Endometrium (tissue), 2 donors: ENCODE data around the gene MCRS1.

ENCODE experiments used
- FAIRE-seq: peaks from 2 replicates; lab custom pipeline; 2012; peaks lifted over from hg19 to GRCh38; lab: Jason Lieb, UNC
- donor health status: control.
- donor health status: control.

MCRS1 gene

DNA sequence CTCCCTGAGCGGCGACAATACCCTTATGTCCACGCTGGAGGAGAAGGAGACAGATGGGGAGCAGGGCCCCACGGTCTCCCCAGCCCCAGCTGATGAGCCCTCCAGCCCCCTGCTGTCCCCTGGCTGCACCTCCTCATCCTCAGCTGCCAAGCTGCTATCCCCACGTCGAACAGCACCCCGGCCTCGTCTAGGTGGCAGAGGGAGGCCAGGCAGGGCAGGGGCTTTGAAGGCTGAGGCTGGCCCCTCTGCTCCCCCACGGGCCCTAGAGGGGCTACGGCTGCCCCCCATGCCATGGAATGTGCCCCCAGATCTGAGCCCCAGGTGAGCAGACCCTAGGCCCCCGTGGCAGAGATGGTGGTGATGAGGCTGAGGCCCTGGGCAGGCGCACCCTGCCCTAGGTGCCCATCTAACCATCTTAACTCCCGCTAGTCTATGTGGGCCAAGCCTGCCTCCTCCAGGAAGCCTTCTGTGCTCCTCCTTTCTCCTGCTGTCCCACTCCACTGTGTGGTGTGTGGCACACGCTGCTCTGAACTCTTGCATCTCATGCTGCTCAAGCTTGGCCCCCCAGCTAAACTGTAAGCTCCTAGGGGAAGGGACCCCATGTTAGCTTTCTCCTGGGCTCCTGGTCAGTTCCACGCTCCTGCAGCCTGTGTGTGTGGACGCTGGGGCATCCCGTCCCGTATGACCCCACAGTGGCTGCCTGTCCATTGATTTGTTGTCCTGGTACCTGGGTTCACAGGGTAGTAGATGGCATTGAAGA lies 12.1 kb downstream of the MCRS1 start:
- no peak for FAIRE-seq

DNA sequence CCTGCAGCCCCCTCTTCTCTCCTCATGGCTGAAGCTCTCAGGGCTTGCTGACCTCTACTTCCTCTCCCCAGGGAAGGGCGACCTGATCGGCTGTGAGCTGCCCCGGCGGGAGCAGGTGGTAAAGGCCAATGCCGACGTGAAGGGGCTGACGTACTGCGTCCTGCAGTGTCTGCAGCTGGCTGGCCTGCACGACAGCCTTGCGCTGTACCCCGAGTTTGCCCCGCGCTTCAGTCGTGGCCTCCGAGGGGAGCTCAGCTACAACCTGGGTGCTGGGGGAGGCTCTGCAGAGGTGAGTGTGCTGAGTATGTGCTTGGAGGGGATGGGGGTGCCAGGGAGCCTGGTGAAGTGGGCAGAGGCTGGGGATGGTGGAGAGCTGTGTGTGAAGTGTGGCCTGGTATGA lies 13.7 kb downstream of the MCRS1 start:
- FAIRE-seq = no peak

DNA sequence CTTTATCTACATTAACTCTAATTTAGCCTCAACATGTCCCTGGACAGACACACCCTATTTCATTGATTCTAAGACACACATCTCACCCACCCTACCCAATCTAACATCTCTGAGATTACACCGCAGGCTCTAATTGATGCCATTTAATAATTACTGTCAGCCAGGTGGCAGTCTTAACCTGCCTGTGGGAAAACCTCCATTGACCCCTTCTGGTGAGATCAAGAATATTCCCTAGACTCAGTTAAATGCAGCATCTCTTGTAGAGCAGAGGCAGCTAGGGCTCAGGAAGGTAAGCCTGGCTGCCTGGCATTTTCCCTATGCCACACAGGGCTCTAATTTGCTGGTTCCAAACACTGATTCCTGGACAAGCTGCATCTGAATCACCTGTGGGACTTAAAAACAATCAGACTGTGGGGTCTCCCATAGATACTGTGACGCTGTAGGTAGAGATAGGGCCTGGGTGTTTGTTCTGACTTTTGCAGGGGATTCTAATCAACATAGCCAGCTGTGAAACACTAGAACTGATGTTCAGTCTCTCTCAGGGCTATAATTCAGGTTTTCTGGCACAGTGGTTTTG lies 14.3 kb downstream of the MCRS1 start:
- FAIRE-seq = no peak

DNA sequence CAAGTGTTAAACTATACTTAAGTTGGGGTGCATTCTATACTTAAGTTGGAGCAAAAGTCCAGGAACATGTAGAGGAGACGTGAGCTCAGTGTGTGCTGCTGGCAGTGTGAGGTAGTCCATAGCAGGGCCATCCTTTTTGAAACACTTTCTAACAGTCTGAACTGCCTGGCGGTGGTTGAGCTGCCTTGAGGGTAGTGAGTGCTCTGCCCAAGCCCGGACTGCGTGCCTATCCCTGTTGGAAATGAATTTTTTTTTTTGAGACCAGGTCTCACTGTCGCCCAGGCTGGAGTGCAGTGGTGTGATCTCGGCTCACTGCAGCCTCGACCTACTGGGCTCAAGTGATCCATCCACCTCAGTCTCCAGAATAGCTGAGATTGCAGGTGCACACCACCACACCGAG lies 15.0 kb downstream of the MCRS1 start:
- FAIRE-seq = no peak

DNA sequence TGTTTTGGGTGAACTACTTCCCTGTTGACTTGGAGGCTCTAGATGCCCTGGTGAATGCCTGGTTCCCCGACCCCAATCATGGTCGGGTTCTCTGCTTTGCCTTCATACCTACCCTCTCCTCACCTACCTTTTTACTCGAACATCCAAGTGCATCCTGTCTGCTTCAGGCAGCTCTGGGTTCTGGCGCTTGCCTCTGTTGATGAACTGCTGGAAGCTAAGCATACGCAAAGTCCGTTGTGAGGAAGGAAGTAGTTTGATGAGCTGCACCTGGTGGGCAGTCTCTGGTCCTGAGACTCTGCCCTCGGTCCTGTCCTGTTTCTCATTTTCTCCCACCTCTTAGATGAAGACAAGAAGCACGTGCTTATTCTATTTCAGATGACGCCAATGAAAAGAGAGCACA lies 15.5 kb downstream of the MCRS1 start:
- no peak for FAIRE-seq

DNA sequence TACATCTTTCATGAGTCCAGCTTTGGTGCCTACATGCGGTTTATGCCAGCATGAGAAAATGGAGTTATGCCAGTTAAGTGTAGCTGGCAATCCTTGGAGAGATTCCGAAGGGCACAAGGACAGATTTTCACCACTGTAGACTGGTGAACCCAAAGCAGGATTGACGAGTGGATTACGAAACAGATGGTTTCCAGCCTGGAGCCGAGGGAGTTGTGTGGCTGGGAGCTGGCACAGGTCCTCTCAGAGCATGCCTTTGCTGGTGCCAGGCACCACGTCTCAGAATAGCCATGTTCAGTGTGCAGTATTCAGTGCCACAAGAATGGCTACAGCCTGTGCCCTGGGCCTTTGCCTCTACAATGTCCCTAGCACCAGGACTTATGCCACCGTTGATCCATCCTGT lies 15.9 kb downstream of the MCRS1 start:
- FAIRE-seq = no peak

DNA sequence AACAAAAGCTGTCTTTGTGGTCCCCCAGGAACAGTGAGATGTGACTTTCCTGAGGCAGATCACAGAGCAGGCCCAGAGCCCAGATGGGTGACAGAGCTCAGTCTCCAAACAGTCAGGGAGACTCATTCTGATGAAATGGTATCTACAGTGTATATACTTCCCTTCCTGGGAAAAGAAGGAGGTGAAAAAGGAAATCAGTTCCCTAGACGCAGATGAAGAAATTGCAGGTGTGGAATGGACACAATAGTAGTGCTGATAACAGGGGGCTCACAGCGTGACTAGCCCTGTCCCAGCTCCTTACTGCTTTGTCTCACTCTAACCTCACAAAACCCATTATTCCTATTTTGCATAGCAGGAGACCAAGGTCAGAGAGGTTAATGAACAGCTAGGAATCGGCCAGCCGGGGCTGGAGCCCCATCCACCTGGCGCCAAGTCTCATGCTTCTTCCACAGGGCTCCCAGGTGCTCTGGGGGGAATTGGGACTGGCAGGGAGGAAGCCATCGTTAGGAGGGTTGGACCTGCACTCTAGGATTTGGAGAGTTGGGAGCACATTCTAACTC lies 17.2 kb downstream of the MCRS1 start:
- no peak for FAIRE-seq

DNA sequence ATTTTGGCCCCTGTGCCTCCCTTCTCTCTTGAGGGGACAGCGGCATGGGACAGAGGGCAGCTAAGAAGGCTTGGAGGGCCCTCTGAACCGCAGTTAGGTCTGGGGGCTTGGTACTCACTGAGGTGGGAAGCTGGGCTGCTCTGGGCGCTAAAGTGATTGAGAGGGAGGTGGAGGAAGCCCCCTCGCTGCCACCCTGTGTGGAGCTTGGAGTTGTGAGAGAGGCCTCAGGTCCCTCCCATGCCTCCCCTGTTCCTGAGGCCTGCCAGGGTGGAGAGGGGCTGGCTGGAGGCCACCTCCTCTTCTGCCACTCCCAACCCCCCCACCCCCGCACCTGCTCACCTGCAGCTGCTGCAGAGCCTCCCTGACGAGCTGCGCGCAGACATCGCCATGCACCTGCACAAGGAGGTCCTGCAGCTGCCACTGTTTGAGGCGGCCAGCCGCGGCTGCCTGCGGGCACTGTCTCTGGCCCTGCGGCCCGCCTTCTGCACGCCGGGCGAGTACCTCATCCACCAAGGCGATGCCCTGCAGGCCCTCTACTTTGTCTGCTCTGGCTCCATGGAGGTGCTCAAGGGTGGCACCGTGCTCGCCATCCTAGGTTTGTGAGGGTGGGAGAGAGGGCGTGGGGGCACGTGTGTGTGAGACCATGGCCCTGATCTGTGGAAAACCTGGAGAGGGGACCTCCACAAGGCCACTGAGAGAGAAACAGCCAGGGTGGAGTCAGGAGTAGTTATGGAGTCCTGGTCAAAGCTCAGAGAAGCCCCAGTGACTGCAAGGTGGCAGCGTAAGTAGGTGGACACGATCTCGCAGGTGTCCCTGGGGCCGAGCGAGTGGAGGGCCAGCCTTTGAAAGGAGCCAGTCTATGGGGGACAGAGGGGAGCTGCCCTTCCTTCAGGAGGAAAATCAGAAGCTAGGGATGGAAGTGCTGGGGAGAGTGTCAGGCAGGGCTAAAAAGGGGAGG lies 17.9 kb downstream of the MCRS1 start:
- FAIRE-seq = no peak

DNA sequence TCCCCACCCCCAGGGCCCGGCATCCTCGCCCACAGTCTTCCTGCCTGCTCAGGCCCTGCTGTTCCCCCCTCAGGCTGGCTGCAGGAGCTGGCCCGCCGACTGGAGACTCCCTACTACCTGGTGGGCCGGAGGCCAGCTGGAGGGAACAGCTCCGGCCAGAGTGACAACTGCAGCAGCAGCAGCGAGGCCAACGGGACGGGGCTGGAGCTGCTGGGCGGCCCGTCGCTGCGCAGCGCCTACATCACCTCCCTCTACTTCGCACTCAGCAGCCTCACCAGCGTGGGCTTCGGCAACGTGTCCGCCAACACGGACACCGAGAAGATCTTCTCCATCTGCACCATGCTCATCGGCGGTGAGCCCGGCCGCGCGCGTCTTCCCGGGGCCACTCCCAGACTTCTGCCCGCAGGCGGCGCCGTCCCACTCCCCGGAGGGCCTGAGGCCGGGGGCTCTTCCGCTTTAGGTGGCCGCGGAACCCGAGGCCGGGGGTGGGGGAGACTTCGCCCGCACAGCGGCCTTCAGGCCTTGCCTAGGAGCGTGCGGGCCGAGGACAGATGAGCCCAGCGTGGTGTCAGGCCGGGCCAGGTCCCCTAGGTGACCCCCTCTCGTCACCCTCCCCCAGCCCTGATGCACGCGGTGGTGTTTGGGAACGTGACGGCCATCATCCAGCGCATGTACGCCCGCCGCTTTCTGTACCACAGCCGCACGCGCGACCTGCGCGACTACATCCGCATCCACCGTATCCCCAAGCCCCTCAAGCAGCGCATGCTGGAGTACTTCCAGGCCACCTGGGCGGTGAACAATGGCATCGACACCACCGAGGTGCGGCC lies 18.9 kb downstream of the MCRS1 start:
- FAIRE-seq = no peak

DNA sequence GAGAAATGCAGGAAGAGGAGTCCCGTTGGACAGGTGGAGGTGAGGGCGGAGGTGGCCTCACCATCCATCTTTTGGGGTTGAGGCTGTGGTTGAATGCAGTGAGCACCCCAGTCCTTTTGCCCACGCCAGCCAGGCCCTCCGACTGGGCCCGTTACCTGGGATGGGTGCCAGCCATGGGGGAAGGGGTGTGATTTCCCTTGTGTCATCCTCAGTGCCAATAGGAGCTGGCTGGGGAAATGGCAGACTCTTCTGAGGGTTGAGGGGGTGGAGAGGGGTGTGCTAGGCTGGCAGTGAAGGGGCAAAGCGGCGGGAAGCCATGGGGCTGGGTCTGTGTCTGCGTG lies 19.5 kb downstream of the MCRS1 start:
- no peak for FAIRE-seq

DNA sequence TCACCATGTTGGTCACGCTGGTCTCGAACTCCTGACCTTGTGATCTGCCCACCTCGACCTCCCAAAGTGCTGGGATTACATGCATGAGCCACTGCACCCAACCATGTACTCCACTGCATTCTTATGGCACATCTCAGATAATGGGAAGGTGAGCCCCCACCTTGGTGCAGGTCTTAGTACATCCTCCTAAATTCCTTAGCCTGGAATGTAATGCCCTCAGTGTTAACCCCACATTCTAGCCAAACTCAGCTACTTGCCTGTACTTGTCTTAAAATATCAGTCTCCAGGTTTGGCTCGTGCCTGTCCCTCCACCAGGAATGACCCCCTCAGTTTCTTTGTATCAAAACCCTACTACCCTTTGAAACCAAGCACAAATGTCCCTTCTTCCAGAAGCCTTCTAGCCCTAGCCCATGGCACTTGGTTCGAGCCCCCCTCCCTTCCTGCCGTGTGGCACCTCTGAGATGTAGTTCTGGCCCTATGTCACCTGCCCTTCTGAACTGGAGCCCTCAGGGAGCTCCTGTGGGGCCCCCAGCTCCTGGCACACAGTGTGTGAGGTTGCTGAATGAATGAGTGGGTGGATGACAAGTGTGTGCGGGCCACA lies 20.8 kb downstream of the MCRS1 start:
- FAIRE-seq = no peak

DNA sequence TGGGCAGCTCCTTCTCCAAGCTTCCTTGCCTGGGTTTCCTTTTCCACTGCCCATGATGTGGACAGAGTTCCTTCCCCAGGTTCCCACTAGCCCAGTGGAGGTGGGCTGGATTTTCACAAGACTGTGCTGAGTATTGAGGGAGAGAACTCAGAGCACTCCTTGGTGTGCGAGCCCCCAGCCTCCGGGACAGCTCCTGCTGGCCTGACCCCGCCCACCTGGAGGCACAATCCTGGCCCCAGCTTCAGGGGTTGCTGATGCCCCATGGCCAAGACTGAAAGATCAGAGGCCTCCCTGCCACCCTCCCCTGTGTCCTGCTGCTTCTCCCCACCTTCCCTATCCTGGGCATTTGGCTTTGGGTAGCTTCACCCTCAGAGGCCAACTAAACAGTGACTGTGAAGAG lies 21.5 kb downstream of the MCRS1 start:
- FAIRE-seq = no peak

DNA sequence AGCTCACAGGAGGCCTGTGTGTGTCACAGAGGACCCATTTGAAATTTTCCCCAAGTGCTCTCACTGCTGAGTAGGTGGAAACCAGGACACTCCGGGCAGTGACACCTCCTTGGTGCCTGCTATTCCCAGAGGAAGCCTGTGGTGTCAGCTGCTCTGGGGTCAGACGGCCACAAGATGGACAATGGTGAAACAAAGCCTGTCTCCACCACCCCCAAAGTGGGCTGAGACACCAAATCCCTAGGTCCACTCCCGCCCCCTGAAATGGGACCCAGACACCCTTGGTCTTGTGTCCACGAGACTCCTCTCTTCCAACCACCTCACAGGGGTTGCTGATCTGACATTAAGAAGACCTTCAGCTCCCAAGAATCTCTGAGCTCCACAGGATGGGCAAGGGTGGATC lies 22.1 kb downstream of the MCRS1 start:
- FAIRE-seq = no peak

DNA sequence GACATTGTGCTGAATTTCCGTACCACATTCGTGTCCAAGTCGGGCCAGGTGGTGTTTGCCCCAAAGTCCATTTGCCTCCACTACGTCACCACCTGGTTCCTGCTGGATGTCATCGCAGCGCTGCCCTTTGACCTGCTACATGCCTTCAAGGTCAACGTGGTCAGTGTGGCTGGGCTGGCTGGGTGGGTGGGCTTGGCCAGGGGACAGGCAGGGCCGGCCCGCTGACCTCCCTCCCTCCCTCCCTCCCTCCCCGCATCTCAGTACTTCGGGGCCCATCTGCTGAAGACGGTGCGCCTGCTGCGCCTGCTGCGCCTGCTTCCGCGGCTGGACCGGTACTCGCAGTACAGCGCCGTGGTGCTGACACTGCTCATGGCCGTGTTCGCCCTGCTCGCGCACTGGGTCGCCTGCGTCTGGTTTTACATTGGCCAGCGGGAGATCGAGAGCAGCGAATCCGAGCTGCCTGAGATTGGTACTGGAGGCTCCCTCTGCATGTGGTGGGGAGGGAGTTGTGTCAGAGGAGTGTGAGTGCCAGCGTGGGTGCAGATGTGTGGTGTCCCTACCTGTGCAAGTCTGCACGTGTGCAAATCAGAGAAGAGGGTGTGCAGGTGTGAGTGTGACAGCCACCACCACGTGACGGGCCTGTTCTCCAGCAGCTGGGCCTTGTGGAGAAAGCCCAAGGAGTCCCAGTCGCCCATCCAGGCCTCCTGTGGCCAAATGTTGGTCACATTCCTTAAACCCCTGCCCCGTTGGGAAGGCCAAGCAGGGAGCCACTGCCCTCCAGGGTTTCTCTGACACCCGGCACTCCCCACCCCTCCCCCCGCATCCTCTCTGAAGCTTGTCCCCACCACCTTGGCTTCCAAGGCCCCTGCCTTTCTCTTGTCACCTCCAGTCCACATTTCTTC lies 23.8 kb downstream of the MCRS1 start:
- no peak for FAIRE-seq

DNA sequence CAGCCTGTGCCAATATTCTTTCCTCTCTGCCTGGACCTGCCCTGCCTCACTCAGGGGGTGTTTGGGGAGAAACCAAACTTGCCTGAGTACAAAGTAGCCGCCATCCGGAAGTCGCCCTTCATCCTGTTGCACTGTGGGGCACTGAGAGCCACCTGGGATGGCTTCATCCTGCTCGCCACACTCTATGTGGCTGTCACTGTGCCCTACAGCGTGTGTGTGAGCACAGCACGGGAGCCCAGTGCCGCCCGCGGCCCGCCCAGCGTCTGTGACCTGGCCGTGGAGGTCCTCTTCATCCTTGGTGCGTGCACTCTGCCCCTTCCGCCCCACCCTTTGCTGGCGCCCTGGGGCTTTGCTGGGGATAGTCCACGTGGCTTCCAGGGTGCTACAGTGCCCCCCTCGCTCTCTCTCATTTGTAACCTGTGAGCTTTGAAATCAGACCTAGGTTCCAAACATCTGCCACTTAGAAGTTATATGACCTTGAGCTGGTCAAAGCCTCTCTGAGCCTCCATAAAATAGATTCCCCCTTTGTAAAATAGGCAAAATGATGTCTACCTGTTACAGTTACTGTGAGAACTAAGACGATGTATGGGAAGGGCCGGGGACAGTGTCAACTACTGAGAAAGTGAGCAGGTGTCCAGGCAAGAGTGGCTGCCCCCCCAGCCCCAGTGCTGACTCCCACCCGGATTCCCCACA lies 24.6 kb downstream of the MCRS1 start:
- no peak for FAIRE-seq

DNA sequence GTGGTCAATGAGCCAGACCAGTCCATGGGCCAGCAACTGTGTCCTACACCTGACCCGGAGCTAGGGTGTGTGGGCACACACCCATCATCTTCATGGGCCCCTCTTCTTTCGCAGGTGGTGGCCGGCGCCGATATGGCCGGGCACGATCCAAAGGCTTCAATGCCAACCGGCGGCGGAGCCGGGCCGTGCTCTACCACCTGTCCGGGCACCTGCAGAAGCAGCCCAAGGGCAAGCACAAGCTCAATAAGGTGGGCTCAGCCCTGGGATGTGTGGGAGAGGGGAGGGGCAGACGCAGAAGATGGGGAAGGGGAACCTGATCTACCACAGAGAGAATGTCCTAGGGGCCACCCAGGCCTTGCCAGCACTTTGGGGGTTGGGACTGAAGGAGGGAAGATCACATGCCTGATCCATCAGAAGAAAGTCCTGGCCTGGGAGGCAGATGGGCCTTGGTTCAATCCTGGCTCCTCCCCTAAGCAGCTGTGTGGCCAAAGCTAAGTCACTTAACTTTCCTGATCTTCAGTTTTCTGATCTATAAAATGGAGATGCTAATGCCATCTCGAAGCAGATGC lies 25.3 kb downstream of the MCRS1 start:
- no peak for FAIRE-seq

DNA sequence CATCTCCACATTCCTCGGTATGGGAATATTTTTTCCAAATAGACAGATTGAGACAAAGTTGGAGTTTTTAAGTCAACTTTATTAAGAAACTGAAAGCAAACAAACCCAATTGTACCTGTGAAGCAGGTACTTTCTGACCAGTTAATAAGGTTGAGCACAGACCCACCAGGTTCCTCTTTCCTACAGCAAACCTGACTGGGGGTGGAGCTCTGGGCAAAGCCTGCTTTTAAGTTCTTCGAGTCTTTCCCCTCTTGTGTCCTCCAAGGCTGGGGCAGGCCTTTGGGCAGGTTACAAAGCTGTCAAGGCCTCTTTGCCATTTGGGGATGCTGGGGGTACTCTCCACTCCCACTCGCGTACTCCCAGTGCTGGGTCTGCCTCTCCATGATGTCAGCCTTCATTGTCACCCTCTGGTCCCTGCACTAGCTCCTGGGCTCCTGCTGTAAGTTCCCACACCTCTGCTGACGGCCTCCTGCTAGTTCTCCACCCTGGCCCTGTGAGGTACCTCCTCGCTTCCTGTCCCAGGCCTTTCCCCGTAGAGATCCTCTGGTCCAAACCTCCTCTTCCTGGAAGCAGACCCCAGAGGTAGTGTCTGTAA lies 25.9 kb downstream of the MCRS1 start:
- no peak for FAIRE-seq

DNA sequence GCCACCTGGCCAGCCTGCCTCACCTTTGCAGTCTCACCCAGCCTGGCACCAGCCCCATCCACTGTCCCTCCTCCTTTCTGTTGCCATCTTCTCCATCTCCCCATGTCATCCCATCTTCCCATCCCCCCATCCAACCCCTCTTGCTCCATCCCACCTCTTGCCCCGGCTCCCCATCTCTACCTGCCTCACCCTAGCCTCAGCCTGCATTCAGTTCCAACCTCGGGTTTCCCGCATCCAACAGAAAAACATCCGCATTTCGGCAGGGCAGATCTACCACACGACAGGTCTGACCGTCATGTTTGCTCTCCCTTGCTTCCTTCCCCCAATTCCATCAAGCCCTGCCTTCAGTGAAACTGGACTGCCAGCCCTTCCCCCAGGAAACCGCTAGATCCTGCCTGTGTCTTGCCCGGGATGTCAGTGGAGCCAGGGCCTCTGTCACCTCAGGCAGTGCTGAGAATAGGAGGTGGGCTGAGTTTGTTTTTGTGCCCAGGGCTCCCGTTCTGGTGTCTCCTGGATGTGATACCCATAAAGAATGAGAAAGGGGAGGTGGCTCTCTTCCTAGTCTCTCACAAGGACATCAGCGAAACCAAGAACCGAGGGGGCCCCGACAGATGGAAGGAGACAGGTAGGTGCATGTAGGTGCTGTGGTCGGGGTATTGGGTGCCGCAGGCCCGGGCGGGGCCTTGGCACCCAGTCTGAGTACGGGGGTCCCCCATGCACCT lies 26.6 kb downstream of the MCRS1 start:
- FAIRE-seq = no peak
